Measurements from ENCODE around the gene EHD3. TPM values are rescaled to one million over a fixed set of nuclear protein-coding genes. Genes with fewer than 3 reads are reported as not detected.

EHD3 gene
- total RNA-seq, 1 donor from 2014 or later: 8.0 TPM

- no peak for TF ChIP-seq CTCF (IDR thresholded peaks at IDR 0.05; ENCODE audit: unreplicated experiment)
- no peak overlapping the region for H3K4me3 Mint-ChIP-seq (ENCODE audit: unreplicated experiment)
- H3K9me3 Mint-ChIP-seq (ENCODE audit: unreplicated experiment): no peaks in the 10 kb centered on the region
- H3K27ac Mint-ChIP-seq (ENCODE audit: unreplicated experiment): no peak overlapping the region
- DNase-seq (ENCODE audit: low spot score): no peak
- H3K4me1 Mint-ChIP-seq (ENCODE audit: unreplicated experiment): peaks cover 12% of the 10 kb centered on the region
- H3K36me3 Mint-ChIP-seq (ENCODE audit: low read depth, unreplicated experiment): no peaks in the 10 kb centered on the region
- peaks cover 7% of the 10 kb centered on the region for H3K27me3 Mint-ChIP-seq (ENCODE audit: unreplicated experiment)
These were observed 31.1 kb upstream of the EHD3 start for GRCh38 chr2:31202833-31203232.

GRCh38 chr2:31203916-31204315 lies 30.0 kb upstream of the EHD3 start:
- no peak for DNase-seq (ENCODE audit: low spot score)
- no peaks in the 10 kb centered on the region for H3K9me3 Mint-ChIP-seq (ENCODE audit: unreplicated experiment)
- no peak overlapping the region for H3K4me3 Mint-ChIP-seq (ENCODE audit: unreplicated experiment)
- H3K27ac Mint-ChIP-seq (ENCODE audit: unreplicated experiment): no peak overlapping the region
- peaks cover 11% of the 10 kb centered on the region for H3K4me1 Mint-ChIP-seq (ENCODE audit: unreplicated experiment)
- H3K36me3 Mint-ChIP-seq (ENCODE audit: low read depth, unreplicated experiment): no peaks in the 10 kb centered on the region
- no peak for TF ChIP-seq CTCF (IDR thresholded peaks at IDR 0.05; ENCODE audit: unreplicated experiment)
- peaks cover 6% of the 10 kb centered on the region for H3K27me3 Mint-ChIP-seq (ENCODE audit: unreplicated experiment)

GRCh38 chr2:31204783-31205182 lies 29.2 kb upstream of the EHD3 start:
- no peaks in the 10 kb centered on the region for H3K9me3 Mint-ChIP-seq (ENCODE audit: unreplicated experiment)
- no peak overlapping the region for H3K4me3 Mint-ChIP-seq (ENCODE audit: unreplicated experiment)
- TF ChIP-seq CTCF (IDR thresholded peaks at IDR 0.05; ENCODE audit: unreplicated experiment): no peak
- H3K27ac Mint-ChIP-seq (ENCODE audit: unreplicated experiment): no peak overlapping the region
- H3K36me3 Mint-ChIP-seq (ENCODE audit: low read depth, unreplicated experiment): no peaks in the 10 kb centered on the region
- no peak for DNase-seq (ENCODE audit: low spot score)
- peaks cover 4% of the 10 kb centered on the region for H3K27me3 Mint-ChIP-seq (ENCODE audit: unreplicated experiment)
- peaks cover 4% of the 10 kb centered on the region for H3K4me1 Mint-ChIP-seq (ENCODE audit: unreplicated experiment)

GRCh38 chr2:31205186-31205585 lies 28.8 kb upstream of the EHD3 start:
- peaks cover 3% of the 10 kb centered on the region for H3K4me1 Mint-ChIP-seq (ENCODE audit: unreplicated experiment)
- no peak for DNase-seq (ENCODE audit: low spot score)
- peaks cover 4% of the 10 kb centered on the region for H3K27me3 Mint-ChIP-seq (ENCODE audit: unreplicated experiment)
- TF ChIP-seq CTCF (IDR thresholded peaks at IDR 0.05; ENCODE audit: unreplicated experiment): no peak
- no peaks in the 10 kb centered on the region for H3K9me3 Mint-ChIP-seq (ENCODE audit: unreplicated experiment)
- no peak overlapping the region for H3K27ac Mint-ChIP-seq (ENCODE audit: unreplicated experiment)
- no peak overlapping the region for H3K4me3 Mint-ChIP-seq (ENCODE audit: unreplicated experiment)
- no peaks in the 10 kb centered on the region for H3K36me3 Mint-ChIP-seq (ENCODE audit: low read depth, unreplicated experiment)

- Mint-ChIP-seq H3K27ac (ENCODE audit: unreplicated experiment) (no peak overlapping the region), H3K36me3 (ENCODE audit: low read depth, unreplicated experiment) (no peaks in the 10 kb centered on the region), H3K4me1 (ENCODE audit: unreplicated experiment) (peaks cover 3% of the 10 kb centered on the region), H3K9me3 (ENCODE audit: unreplicated experiment) (no peaks in the 10 kb centered on the region), H3K27me3 (ENCODE audit: unreplicated experiment) (peaks cover 4% of the 10 kb centered on the region), H3K4me3 (ENCODE audit: unreplicated experiment) (no peak overlapping the region)
- DNase-seq (ENCODE audit: low spot score): no peak
- TF ChIP-seq CTCF (IDR thresholded peaks at IDR 0.05; ENCODE audit: unreplicated experiment): no peak
These were observed 28.3 kb upstream of the EHD3 start for GRCh38 chr2:31205613-31206012.

Measured in endothelial cell (in vitro differentiated cells).